Hepatocyte (in vitro differentiated cells): ENCODE results near the gene AGPS. TPM values are rescaled to one million over a fixed set of nuclear protein-coding genes. Genes with fewer than 3 reads are reported as not detected.
A peak's percentile ranks its signal among the peaks of the same experiment; 100 is the strongest.

Experiments used
- DNase-seq: peaks from one replicate; pipeline ENCODE4 v3.0.0-alpha.2; 2016; ENCODE audit warnings: low spot score
- H2AFZ ChIP-seq: fragments of 200-600 bp; sonication (generic); 2 replicates; pipeline ENCODE4 v1.6.0; 2016; ENCODE audit warnings: antibody characterized with exemption, mild to moderate bottlenecking
- H3K27ac ChIP-seq: fragments of 200-600 bp; sonication (generic); 2 replicates; pipeline ENCODE4 v1.5.1; 2016; ENCODE audit warnings: mild to moderate bottlenecking
- H3K27me3 ChIP-seq: fragments of 200-600 bp; sonication (generic); 2 replicates; pipeline ENCODE4 v1.6.1; 2016
- H3K36me3 ChIP-seq: fragments of 200-600 bp; sonication (generic); replicated peaks from 2 replicates; pipeline ENCODE4 v1.5.1; 2016; ENCODE audit warnings: low read depth; ENCODE audit not compliant: insufficient read depth
- H3K4me1 ChIP-seq: fragments of 200-600 bp; sonication (generic); 2 replicates; pipeline ENCODE4 v1.5.1; 2016; ENCODE audit warnings: mild to moderate bottlenecking, moderate library complexity; ENCODE audit not compliant: insufficient read depth
- H3K4me2 ChIP-seq: fragments of 200-600 bp; sonication (generic); 2 replicates; pipeline ENCODE4 v1.6.0; 2016
- H3K4me3 ChIP-seq: fragments of 200-600 bp; sonication (generic); 2 replicates; pipeline ENCODE4 v1.5.1; 2016; ENCODE audit warnings: mild to moderate bottlenecking
- H3K79me2 ChIP-seq: fragments of 200-600 bp; sonication (generic); 2 replicates; pipeline ENCODE4 v1.6.0; 2017; ENCODE audit warnings: mild to moderate bottlenecking
- H3K9me2 ChIP-seq: fragments of 200-600 bp; sonication (generic); replicated peaks from 2 replicates; pipeline ENCODE4 v1.6.0; 2017; ENCODE audit warnings: mild to moderate bottlenecking; ENCODE audit not compliant: insufficient read depth
- H3K9me3 ChIP-seq: fragments of 200-600 bp; sonication (generic); 2 replicates; pipeline ENCODE4 v1.5.1; 2016; ENCODE audit warnings: low read depth, mild to moderate bottlenecking
- H4K20me1 ChIP-seq: fragments of 200-600 bp; sonication (generic); 2 replicates; pipeline ENCODE4 v1.6.0; 2016; ENCODE audit warnings: mild to moderate bottlenecking; ENCODE audit not compliant: insufficient read depth, poor library complexity, severe bottlenecking
- CTCF ChIP-seq: fragments of 200-600 bp; sonication (generic); IDR thresholded peaks from 2 replicates; pipeline ENCODE4 v1.5.1; 2016; ENCODE audit warnings: antibody characterized with exemption, mild to moderate bottlenecking; ENCODE audit not compliant: poor library complexity
- EZH2 ChIP-seq: fragments of 200-600 bp; sonication (generic); IDR thresholded peaks from 2 replicates; pipeline ENCODE4 v1.6.1; 2016; ENCODE audit warnings: antibody characterized with exemption, mild to moderate bottlenecking, borderline replicate concordance
- EZH2phosphoT487 ChIP-seq: fragments of 200-600 bp; sonication (generic); IDR thresholded peaks from one replicate; pipeline ENCODE4 v1.6.1; 2018; ENCODE audit warnings: antibody characterized with exemption, mild to moderate bottlenecking, low read depth, moderate library complexity; ENCODE audit not compliant: unreplicated experiment, severe bottlenecking
- WGBS: methylation state at CpG from one replicate; pipeline ENCODE4 v1.1.6; 2016; ENCODE audit warnings: low lambda C conversion rate; ENCODE audit errors: missing lambda C conversion rate; 5-methylcytosine and 5-hydroxymethylcytosine counted together
- polyA plus RNA-seq: library from polyadenylated mRNA; unstranded; fragments of >200 nt; fragmentation: Nextera tagmentation; extraction: Ambion mirVana; gene quantifications from 2 replicates; pipeline ENCODE4 v1.2.1, GENCODE V29; 2016
- total RNA-seq: library from RNA; depleted of rRNA; stranded (reverse); fragments of >200 nt; gene quantifications from 2 replicates; pipeline ENCODE4 v1.2.3, GENCODE V29; 2014

Gene AGPS
- total and polyA plus RNA-seq, 2 experiments from 2014 or later, result 26.6 to 36.1 TPM

GRCh38 chr2:177556153-177556552, 163.6 kb downstream of the AGPS start:
- Histone ChIP-seq H3K27ac (no peak overlapping the region), H3K9me2 (no peaks in the 10 kb centered on the region), H3K27me3 (no peaks in the 10 kb centered on the region), H3K4me3 (no peak overlapping the region), H3K4me1 (no peaks in the 10 kb centered on the region), H3K79me2 (no peaks in the 10 kb centered on the region), H3K4me2 (no peak overlapping the region), H3K9me3 (no peaks in the 10 kb centered on the region), H4K20me1 (no peaks in the 10 kb centered on the region), H2AFZ (no peak overlapping the region), H3K36me3 (no peaks in the 10 kb centered on the region)
- DNase-seq, result peak; percentile 30
- 38% methylated on average over 2 of the region's 2 CpGs for WGBS
- no peak for TF ChIP-seq EZH2phosphoT487
- no peak for TF ChIP-seq CTCF
- TF ChIP-seq EZH2, result no peak

- H3K27ac ChIP-seq, result no peak overlapping the region
- no peak overlapping the region for H3K4me2 ChIP-seq
- no peak for TF ChIP-seq EZH2phosphoT487
- no peak for TF ChIP-seq EZH2
- TF ChIP-seq CTCF, result no peak
- 100% methylated on average over 1 of the region's 1 CpG for WGBS
- H3K4me3 ChIP-seq, result no peak overlapping the region
- H2AFZ ChIP-seq, result no peak overlapping the region
- no peaks in the 10 kb centered on the region for H3K4me1 ChIP-seq
- no peaks in the 10 kb centered on the region for H4K20me1 ChIP-seq
- no peaks in the 10 kb centered on the region for H3K9me2 ChIP-seq
- H3K9me3 ChIP-seq, result no peaks in the 10 kb centered on the region
- DNase-seq, result no peak
- H3K79me2 ChIP-seq, result no peaks in the 10 kb centered on the region
- no peaks in the 10 kb centered on the region for H3K36me3 ChIP-seq
- no peaks in the 10 kb centered on the region for H3K27me3 ChIP-seq
Measured at GRCh38 chr2:177557794-177558193, 165.2 kb downstream of the AGPS start.

- H3K27me3 ChIP-seq, result no peaks in the 10 kb centered on the region
- no peaks in the 10 kb centered on the region for H3K9me2 ChIP-seq
- no peaks in the 10 kb centered on the region for H3K36me3 ChIP-seq
- TF ChIP-seq EZH2 (no peak), CTCF (no peak), EZH2phosphoT487 (no peak)
- H3K4me2 ChIP-seq, result no peak overlapping the region
- no peaks in the 10 kb centered on the region for H4K20me1 ChIP-seq
- no peaks in the 10 kb centered on the region for H3K4me1 ChIP-seq
- no peak for DNase-seq
- 97% methylated on average over 2 of the region's 2 CpGs for WGBS
- H2AFZ ChIP-seq, result no peak overlapping the region
- H3K79me2 ChIP-seq, result no peaks in the 10 kb centered on the region
- H3K27ac ChIP-seq, result no peak overlapping the region
- no peaks in the 10 kb centered on the region for H3K9me3 ChIP-seq
- no peak overlapping the region for H3K4me3 ChIP-seq
Measured at GRCh38 chr2:177559638-177560037, 167.1 kb downstream of the AGPS start.

GRCh38 chr2:177568390-177568789, 175.8 kb downstream of the AGPS start:
- no peak overlapping the region for H3K27ac ChIP-seq
- no peak for TF ChIP-seq EZH2
- TF ChIP-seq CTCF, result no peak
- no peak for TF ChIP-seq EZH2phosphoT487

More at GRCh38 chr2:177568390-177568789, 175.8 kb downstream of the AGPS start:
- H3K27me3 ChIP-seq, result no peaks in the 10 kb centered on the region
- H3K79me2 ChIP-seq, result no peaks in the 10 kb centered on the region
- no peak for DNase-seq
- H4K20me1 ChIP-seq, result no peaks in the 10 kb centered on the region
- H2AFZ ChIP-seq, result no peak overlapping the region
- H3K4me1 ChIP-seq, result no peaks in the 10 kb centered on the region
- H3K4me3 ChIP-seq, result no peak overlapping the region
- no peaks in the 10 kb centered on the region for H3K36me3 ChIP-seq
- H3K4me2 ChIP-seq, result no peak overlapping the region
- no peaks in the 10 kb centered on the region for H3K9me3 ChIP-seq
- WGBS, result 77% methylated on average over 1 of the region's 1 CpG
- no peaks in the 10 kb centered on the region for H3K9me2 ChIP-seq
